ENCODE measurements around the gene AMZ1.
"Not testable (repeated sequence)": the region's sequence is repeated elsewhere in the genome, so short reads cannot be mapped to it uniquely, and the experiment has no call there.

AMZ1 gene

GRCh38 chr7:2692543-2692942, 4.5 kb downstream of the AMZ1 start:
- Histone ChIP-seq H3K36me3 (ENCODE audit: control insufficient read depth, insufficient read depth, low read length) (no peaks in the 10 kb centered on the region), H3K4me3 (ENCODE audit: extremely low read depth, insufficient read depth, low read length, poor library complexity, severe bottlenecking) (no peak overlapping the region), H3K4me1 (ENCODE audit: control insufficient read depth, insufficient read depth, low read length, poor library complexity, severe bottlenecking) (peaks cover 8% of the 10 kb centered on the region), H3K9me3 (ENCODE audit: control insufficient read depth, low read length) (no peaks in the 10 kb centered on the region), H3K27ac (ENCODE audit: low read depth, low read length, severe bottlenecking) (no peak overlapping the region)
- 89 to 93% methylated on average over 8 to 14 of the region's 14 CpGs for WGBS, 2 experiments (ENCODE audit: insufficient coverage in 2 of 2)

- H3K27ac ChIP-seq (ENCODE audit: low read depth, low read length, severe bottlenecking); H3K9me3 ChIP-seq (ENCODE audit: control insufficient read depth, low read length); H3K4me1 ChIP-seq (ENCODE audit: control insufficient read depth, insufficient read depth, low read length, poor library complexity, severe bottlenecking); H3K4me3 ChIP-seq (ENCODE audit: extremely low read depth, insufficient read depth, low read length, poor library complexity, severe bottlenecking); H3K36me3 ChIP-seq (ENCODE audit: control insufficient read depth, insufficient read depth, low read length): not testable (repeated sequence)
- 90 to 91% methylated on average over 12 to 14 of the region's 19 CpGs for WGBS, 2 experiments (ENCODE audit: insufficient coverage in 2 of 2)
Observed at GRCh38 chr7:2693420-2694121, 5.6 kb downstream of the AMZ1 start.

GRCh38 chr7:2694122-2694436, 6.1 kb downstream of the AMZ1 start:
- H3K4me1 ChIP-seq (ENCODE audit: control insufficient read depth, insufficient read depth, low read length, poor library complexity, severe bottlenecking) = not testable (repeated sequence)

GRCh38 chr7:2698581-2699288, 10.7 kb downstream of the AMZ1 start:
- Histone ChIP-seq H3K9me3 (ENCODE audit: control insufficient read depth, low read length) (no peaks in the 10 kb centered on the region), H3K27ac (ENCODE audit: low read depth, low read length, severe bottlenecking) (no peak overlapping the region), H3K4me3 (ENCODE audit: extremely low read depth, insufficient read depth, low read length, poor library complexity, severe bottlenecking) (no peak overlapping the region), H3K4me1 (ENCODE audit: control insufficient read depth, insufficient read depth, low read length, poor library complexity, severe bottlenecking) (no peaks in the 10 kb centered on the region), H3K36me3 (ENCODE audit: control insufficient read depth, insufficient read depth, low read length) (no peaks in the 10 kb centered on the region)
- WGBS, 2 experiments (ENCODE audit: insufficient coverage in 2 of 2) = 88 to 89% methylated on average over 15 to 16 of the region's 18 CpGs

More at GRCh38 chr7:2694122-2694436, 6.1 kb downstream of the AMZ1 start:
- H3K27ac ChIP-seq (ENCODE audit: low read depth, low read length, severe bottlenecking); H3K4me3 ChIP-seq (ENCODE audit: extremely low read depth, insufficient read depth, low read length, poor library complexity, severe bottlenecking); H3K9me3 ChIP-seq (ENCODE audit: control insufficient read depth, low read length); H3K36me3 ChIP-seq (ENCODE audit: control insufficient read depth, insufficient read depth, low read length): not testable (repeated sequence)
- 81 to 97% methylated on average over 6 to 7 of the region's 8 CpGs for WGBS, 2 experiments (ENCODE audit: insufficient coverage in 2 of 2)

- H3K27ac ChIP-seq (ENCODE audit: low read depth, low read length, severe bottlenecking) = no peak overlapping the region
- no peaks in the 10 kb centered on the region for H3K36me3 ChIP-seq (ENCODE audit: control insufficient read depth, insufficient read depth, low read length)
- H3K4me3 ChIP-seq (ENCODE audit: extremely low read depth, insufficient read depth, low read length, poor library complexity, severe bottlenecking) = no peak overlapping the region
- 86 to 89% methylated on average over 10 to 12 of the region's 15 CpGs for WGBS, 2 experiments (ENCODE audit: insufficient coverage in 2 of 2)
- no peaks in the 10 kb centered on the region for H3K4me1 ChIP-seq (ENCODE audit: control insufficient read depth, insufficient read depth, low read length, poor library complexity, severe bottlenecking)
- no peaks in the 10 kb centered on the region for H3K9me3 ChIP-seq (ENCODE audit: control insufficient read depth, low read length)
Observed at GRCh38 chr7:2699289-2699620, 11.3 kb downstream of the AMZ1 start.

- H3K36me3 ChIP-seq (ENCODE audit: control insufficient read depth, insufficient read depth, low read length) = no peaks in the 10 kb centered on the region
- no peaks in the 10 kb centered on the region for H3K4me1 ChIP-seq (ENCODE audit: control insufficient read depth, insufficient read depth, low read length, poor library complexity, severe bottlenecking)
- H3K27ac ChIP-seq (ENCODE audit: low read depth, low read length, severe bottlenecking) = no peak overlapping the region
- H3K4me3 ChIP-seq (ENCODE audit: extremely low read depth, insufficient read depth, low read length, poor library complexity, severe bottlenecking) = no peak overlapping the region
- no peaks in the 10 kb centered on the region for H3K9me3 ChIP-seq (ENCODE audit: control insufficient read depth, low read length)
- 91 to 92% methylated on average over 26 to 40 of the region's 40 CpGs for WGBS, 2 experiments (ENCODE audit: insufficient coverage in 2 of 2)
Observed at GRCh38 chr7:2700141-2700850, 12.3 kb downstream of the AMZ1 start.

GRCh38 chr7:2701424-2701823, 13.4 kb downstream of the AMZ1 start:
- Histone ChIP-seq H3K9me3 (ENCODE audit: control insufficient read depth, low read length) (no peaks in the 10 kb centered on the region), H3K4me1 (ENCODE audit: control insufficient read depth, insufficient read depth, low read length, poor library complexity, severe bottlenecking) (no peaks in the 10 kb centered on the region)
- 89 to 94% methylated on average over 17 of the region's 17 CpGs for WGBS, 2 experiments (ENCODE audit: insufficient coverage in 2 of 2)

GRCh38 chr7:2701832-2702593, 14.0 kb downstream of the AMZ1 start:
- 90 to 91% methylated on average over 10 to 12 of the region's 12 CpGs for WGBS, 2 experiments (ENCODE audit: insufficient coverage in 2 of 2)
- Histone ChIP-seq H3K4me3 (ENCODE audit: extremely low read depth, insufficient read depth, low read length, poor library complexity, severe bottlenecking) (no peak overlapping the region), H3K9me3 (ENCODE audit: control insufficient read depth, low read length) (no peaks in the 10 kb centered on the region), H3K36me3 (ENCODE audit: control insufficient read depth, insufficient read depth, low read length) (no peaks in the 10 kb centered on the region), H3K27ac (ENCODE audit: low read depth, low read length, severe bottlenecking) (no peak overlapping the region), H3K4me1 (ENCODE audit: control insufficient read depth, insufficient read depth, low read length, poor library complexity, severe bottlenecking) (no peaks in the 10 kb centered on the region)

More at GRCh38 chr7:2701424-2701823, 13.4 kb downstream of the AMZ1 start:
- Histone ChIP-seq H3K4me3 (ENCODE audit: extremely low read depth, insufficient read depth, low read length, poor library complexity, severe bottlenecking) (no peak overlapping the region), H3K27ac (ENCODE audit: low read depth, low read length, severe bottlenecking) (no peak overlapping the region), H3K36me3 (ENCODE audit: control insufficient read depth, insufficient read depth, low read length) (no peaks in the 10 kb centered on the region)

GRCh38 chr7:2702594-2702957, 14.6 kb downstream of the AMZ1 start:
- 92 to 95% methylated on average over 21 to 22 of the region's 22 CpGs for WGBS, 2 experiments (ENCODE audit: insufficient coverage in 2 of 2)
- Histone ChIP-seq H3K4me1 (ENCODE audit: control insufficient read depth, insufficient read depth, low read length, poor library complexity, severe bottlenecking) (no peaks in the 10 kb centered on the region), H3K9me3 (ENCODE audit: control insufficient read depth, low read length) (no peaks in the 10 kb centered on the region), H3K27ac (ENCODE audit: low read depth, low read length, severe bottlenecking) (no peak overlapping the region), H3K36me3 (ENCODE audit: control insufficient read depth, insufficient read depth, low read length) (no peaks in the 10 kb centered on the region), H3K4me3 (ENCODE audit: extremely low read depth, insufficient read depth, low read length, poor library complexity, severe bottlenecking) (no peak overlapping the region)

- H3K4me1 ChIP-seq (ENCODE audit: control insufficient read depth, insufficient read depth, low read length, poor library complexity, severe bottlenecking) = no peaks in the 10 kb centered on the region
- 86 to 90% methylated on average over 11 to 14 of the region's 14 CpGs for WGBS, 2 experiments (ENCODE audit: insufficient coverage in 2 of 2)
- no peaks in the 10 kb centered on the region for H3K9me3 ChIP-seq (ENCODE audit: control insufficient read depth, low read length)
- no peak overlapping the region for H3K4me3 ChIP-seq (ENCODE audit: extremely low read depth, insufficient read depth, low read length, poor library complexity, severe bottlenecking)
- H3K27ac ChIP-seq (ENCODE audit: low read depth, low read length, severe bottlenecking) = no peak overlapping the region
- no peaks in the 10 kb centered on the region for H3K36me3 ChIP-seq (ENCODE audit: control insufficient read depth, insufficient read depth, low read length)
Observed at GRCh38 chr7:2705371-2706096, 17.5 kb downstream of the AMZ1 start.

All from mesodermal cell (in vitro differentiated cells).